Uterus (tissue), 2 donors: ENCODE data around the gene TMTC3.

ENCODE experiments used
- CTCF ChIP-seq, 4 experiments: fragments of 200-600 bp in 2 of 4; fragments of 450-650 bp in 2 of 4; sonication (generic) in 2 of 4; IDR thresholded peaks; one replicate each; pipeline ENCODE4 v1.5.1; 2016 to 2019; ENCODE audit warnings: antibody characterized with exemption in 4 of 4, mild to moderate bottlenecking in 2 of 4, moderate library complexity in 1 of 4
- POLR2A ChIP-seq, 2 donors: fragments of 450-650 bp; IDR thresholded peaks; one replicate each; pipeline ENCODE4 v1.6.1; 2016; ENCODE audit warnings: antibody characterized with exemption in 2 of 2, mild to moderate bottlenecking in 1 of 2, moderate library complexity in 1 of 2

GRCh38 chr12:88242571-88242925 is 100.4 kb downstream of the TMTC3 start:
- no peak for TF ChIP-seq CTCF (IDR thresholded peaks at IDR 0.05)
- no peak for TF ChIP-seq POLR2A (IDR thresholded peaks at IDR 0.05)
